Prostate gland (tissue), 2 donors: ENCODE results near the gene DES. TPM values are rescaled to one million over a fixed set of nuclear protein-coding genes. Genes with fewer than 3 reads are reported as not detected.

Experiments used
- DNase-seq: peaks from one replicate; pipeline ENCODE4 v3.0.0-alpha.2; 2019; ENCODE audit warnings: low spot score
- H3K27ac ChIP-seq, 2 donors: fragments of 200-600 bp; sonication (generic); 2 replicates each; pipeline ENCODE4 v1.5.1; 2017 to 2019
- H3K27me3 ChIP-seq: fragments of 200-600 bp; sonication (generic); replicated peaks from 2 replicates; pipeline ENCODE4 v1.5.1; 2019; ENCODE audit not compliant: insufficient read depth
- H3K36me3 ChIP-seq, 2 donors: fragments of 200-600 bp; sonication (generic); 1 replicate in 1 of 2; 2 replicates in 1 of 2; pipeline versions ENCODE4 v1.5.1 to v1.8.1; 2017 to 2019
- H3K4me1 ChIP-seq: fragments of 200-600 bp; sonication (generic); replicated peaks from 2 replicates; pipeline ENCODE4 v1.5.1; 2019
- H3K4me3 ChIP-seq, 2 donors: fragments of 200-600 bp; sonication (generic); 2 replicates each; pipeline ENCODE4 v1.5.1; 2017 to 2019
- H3K9me3 ChIP-seq: fragments of 200-600 bp; sonication (generic); 2 replicates; pipeline ENCODE4 v1.5.1; 2017
- CTCF ChIP-seq, 4 experiments: fragments of 200-600 bp in 2 of 4; fragments of 450-650 bp in 2 of 4; sonication (generic) in 2 of 4; IDR thresholded peaks; 1 replicate in 3 of 4; 2 replicates in 1 of 4; pipeline ENCODE4 v1.5.1; 2016 to 2019; ENCODE audit warnings: antibody characterized with exemption in 4 of 4, mild to moderate bottlenecking in 2 of 4, moderate library complexity in 2 of 4
- POLR2A ChIP-seq: fragments of 450-650 bp; IDR thresholded peaks from one replicate; pipeline ENCODE4 v1.6.1; 2016; ENCODE audit warnings: antibody characterized with exemption, mild to moderate bottlenecking
- POLR2AphosphoS5 ChIP-seq: sonication (generic); formaldehyde crosslinking; IDR thresholded peaks from one replicate; pipeline ENCODE4 v1.6.1; 2017; ENCODE audit warnings: antibody characterized with exemption
- WGBS: methylation state at CpG from one replicate; pipeline ENCODE4 v1.1.5; 2018; 5-methylcytosine and 5-hydroxymethylcytosine counted together
- intact Hi-C: fragments of 100-400 bp; cut with DNase I; formaldehyde crosslinking; loops from one replicate; pipeline ENCODE4 v1.14.2; 2022
- total RNA-seq, 2 donors: library from RNA; depleted of rRNA; stranded (reverse); fragments of >200 nt; gene quantifications; one replicate each; pipeline ENCODE4 v1.1.0, GENCODE V29; 2016

DES gene
- total RNA-seq, 2 donors from 2014 or later, result 1,584 to 1,742 TPM

DNA sequence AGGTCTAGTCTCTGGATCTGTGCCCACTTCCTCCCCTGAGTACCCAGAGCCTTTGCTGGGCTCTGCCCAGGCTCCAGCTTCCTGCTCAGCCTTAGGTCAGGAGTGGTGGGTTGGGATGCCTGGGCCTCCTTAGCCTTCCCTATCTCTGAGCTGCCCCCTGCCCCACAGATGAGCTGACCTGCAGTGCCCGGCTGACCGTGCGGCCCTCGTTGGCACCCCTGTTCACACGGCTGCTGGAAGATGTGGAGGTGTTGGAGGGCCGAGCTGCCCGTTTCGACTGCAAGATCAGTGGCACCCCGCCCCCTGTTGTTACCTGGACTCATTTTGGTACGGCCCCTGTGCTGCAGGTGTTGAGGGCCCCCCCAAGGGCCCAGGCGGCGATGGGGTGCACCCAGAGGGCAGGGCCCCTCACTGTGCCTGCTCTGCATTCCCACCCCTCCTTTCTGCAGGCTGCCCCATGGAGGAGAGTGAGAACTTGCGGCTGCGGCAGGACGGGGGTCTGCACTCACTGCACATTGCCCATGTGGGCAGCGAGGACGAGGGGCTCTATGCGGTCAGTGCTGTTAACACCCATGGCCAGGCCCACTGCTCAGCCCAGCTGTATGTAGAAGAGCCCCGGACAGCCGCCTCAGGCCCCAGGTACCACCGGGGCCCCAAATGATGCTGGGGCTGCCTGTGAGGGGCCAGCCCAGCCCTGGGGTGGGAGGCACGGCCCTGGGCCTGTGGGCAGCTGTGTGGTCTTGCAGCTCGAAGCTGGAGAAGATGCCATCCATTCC, 50.4 kb downstream of the DES start:
- WGBS, result 91% methylated on average over 22 of the region's 23 CpGs
- no peaks in the 10 kb centered on the region for H3K9me3 ChIP-seq
- H3K27ac ChIP-seq, result no peak overlapping the region
- intact Hi-C loops, result no loop called here
- no peaks in the 10 kb centered on the region for H3K27me3 ChIP-seq
- no peak overlapping the region for H3K4me3 ChIP-seq
- no peak for TF ChIP-seq POLR2A
- TF ChIP-seq POLR2AphosphoS5, result no peak
- no peak for TF ChIP-seq CTCF (IDR thresholded peaks at IDR 0.05)
- no peaks in the 10 kb centered on the region for H3K36me3 ChIP-seq
- no peak for DNase-seq
- no peaks in the 10 kb centered on the region for H3K4me1 ChIP-seq

DNA sequence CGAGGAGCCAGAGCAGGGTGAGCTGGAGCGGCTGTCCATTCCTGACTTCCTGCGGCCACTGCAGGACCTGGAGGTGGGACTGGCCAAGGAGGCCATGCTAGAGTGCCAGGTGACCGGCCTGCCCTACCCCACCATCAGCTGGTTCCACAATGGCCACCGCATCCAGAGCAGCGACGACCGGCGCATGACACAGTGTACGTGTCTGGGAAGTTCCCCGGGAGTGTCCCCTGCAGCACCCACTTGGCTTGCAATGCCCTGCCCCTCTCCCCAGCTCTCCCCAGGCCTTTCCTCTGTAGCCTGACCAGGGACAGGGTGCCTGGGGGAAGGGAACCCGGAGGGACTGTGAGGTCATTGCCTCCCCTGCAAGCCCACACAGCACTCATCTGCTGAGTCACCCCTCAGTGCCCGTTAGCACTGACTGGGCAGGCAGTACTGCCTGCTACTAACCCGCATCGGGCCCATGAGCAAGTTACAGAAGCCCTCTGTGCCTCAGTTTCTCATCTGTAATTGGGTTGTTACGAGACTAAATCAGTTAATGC, 51.1 kb downstream of the DES start:
- no peak for DNase-seq
- no peak overlapping the region for H3K4me3 ChIP-seq
- H3K36me3 ChIP-seq, result no peaks in the 10 kb centered on the region
- H3K27me3 ChIP-seq, result no peaks in the 10 kb centered on the region
- H3K9me3 ChIP-seq, result no peaks in the 10 kb centered on the region
- TF ChIP-seq POLR2A, result no peak
- no peak for TF ChIP-seq CTCF (IDR thresholded peaks at IDR 0.05)
- no peak for TF ChIP-seq POLR2AphosphoS5
- no peak overlapping the region for H3K27ac ChIP-seq
- H3K4me1 ChIP-seq, result no peaks in the 10 kb centered on the region
- intact Hi-C loops, result no loop called here
- WGBS, result 90% methylated on average over 13 of the region's 16 CpGs

DNA sequence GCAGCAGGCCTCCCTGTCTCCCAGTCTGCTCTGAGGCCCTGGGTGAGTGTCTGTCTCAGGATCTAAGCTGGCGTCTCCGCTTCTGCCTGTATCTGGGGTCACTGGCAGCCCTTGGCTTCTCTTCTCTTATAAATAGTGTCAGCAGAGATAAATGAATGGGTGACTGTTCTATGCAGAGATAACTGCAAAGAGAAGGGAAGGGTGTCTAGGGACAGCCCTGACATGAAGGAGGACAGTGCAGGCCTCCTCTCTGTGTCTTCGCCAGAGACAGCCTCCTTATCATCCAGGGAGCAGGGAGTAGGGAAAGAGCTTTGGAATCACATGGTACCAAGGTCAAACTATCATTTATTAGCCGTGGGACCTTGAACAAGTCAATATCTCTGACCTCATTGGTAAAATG, 52.3 kb downstream of the DES start:
- intact Hi-C loops, result no loop called here
- 84% methylated on average over 4 of the region's 4 CpGs for WGBS
- TF ChIP-seq CTCF (IDR thresholded peaks at IDR 0.05) (no peak), POLR2A (no peak), POLR2AphosphoS5 (no peak)
- Histone ChIP-seq H3K4me3 (no peak overlapping the region), H3K9me3 (no peaks in the 10 kb centered on the region), H3K36me3 (no peaks in the 10 kb centered on the region), H3K4me1 (no peaks in the 10 kb centered on the region), H3K27me3 (no peaks in the 10 kb centered on the region), H3K27ac (no peak overlapping the region)
- no peak for DNase-seq

- no peaks in the 10 kb centered on the region for H3K27me3 ChIP-seq
- no peak overlapping the region for H3K27ac ChIP-seq
- intact Hi-C loops, result no loop called here
- DNase-seq, result no peak
- H3K9me3 ChIP-seq, result no peaks in the 10 kb centered on the region
- H3K36me3 ChIP-seq, result no peaks in the 10 kb centered on the region
- 88% methylated on average over 21 of the region's 22 CpGs for WGBS
- TF ChIP-seq POLR2A (no peak), CTCF (IDR thresholded peaks at IDR 0.05) (no peak), POLR2AphosphoS5 (no peak)
- no peaks in the 10 kb centered on the region for H3K4me1 ChIP-seq
- H3K4me3 ChIP-seq, result no peak overlapping the region
Observed at GRCh38 chr2:219471476-219472371, 53.5 kb downstream of the DES start.
